ENCODE results near the gene CEP89.

DNA sequence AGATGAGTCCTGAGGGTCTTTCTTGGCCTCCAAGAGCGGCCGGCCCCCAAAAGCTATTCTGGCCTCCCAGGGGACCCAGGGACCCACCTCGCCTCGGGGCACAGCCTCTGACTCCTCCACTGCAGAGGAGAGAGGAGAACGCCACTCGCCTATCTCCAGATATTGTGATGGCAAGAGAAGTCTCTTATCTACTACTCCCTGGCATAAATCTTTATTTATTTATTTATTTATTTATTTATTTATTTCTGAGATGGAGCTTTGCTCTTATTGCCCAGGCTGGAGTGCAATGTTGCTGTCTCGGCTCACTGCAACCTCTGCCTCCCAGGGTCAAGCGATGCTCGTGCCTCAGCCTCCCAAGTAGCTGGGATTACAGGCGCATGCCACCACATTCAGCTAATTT is 113.2 kb downstream of the CEP89 start:
- TF ChIP-seq, protein P1, sequence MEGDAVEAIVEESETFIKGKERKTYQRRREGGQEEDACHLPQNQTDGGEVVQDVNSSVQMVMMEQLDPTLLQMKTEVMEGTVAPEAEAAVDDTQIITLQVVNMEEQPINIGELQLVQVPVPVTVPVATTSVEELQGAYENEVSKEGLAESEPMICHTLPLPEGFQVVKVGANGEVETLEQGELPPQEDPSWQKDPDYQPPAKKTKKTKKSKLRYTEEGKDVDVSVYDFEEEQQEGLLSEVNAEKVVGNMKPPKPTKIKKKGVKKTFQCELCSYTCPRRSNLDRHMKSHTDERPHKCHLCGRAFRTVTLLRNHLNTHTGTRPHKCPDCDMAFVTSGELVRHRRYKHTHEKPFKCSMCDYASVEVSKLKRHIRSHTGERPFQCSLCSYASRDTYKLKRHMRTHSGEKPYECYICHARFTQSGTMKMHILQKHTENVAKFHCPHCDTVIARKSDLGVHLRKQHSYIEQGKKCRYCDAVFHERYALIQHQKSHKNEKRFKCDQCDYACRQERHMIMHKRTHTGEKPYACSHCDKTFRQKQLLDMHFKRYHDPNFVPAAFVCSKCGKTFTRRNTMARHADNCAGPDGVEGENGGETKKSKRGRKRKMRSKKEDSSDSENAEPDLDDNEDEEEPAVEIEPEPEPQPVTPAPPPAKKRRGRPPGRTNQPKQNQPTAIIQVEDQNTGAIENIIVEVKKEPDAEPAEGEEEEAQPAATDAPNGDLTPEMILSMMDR (IDR thresholded peaks at IDR 0.05), result no peak
- no peak for TF ChIP-seq POLR2A (IDR thresholded peaks at IDR 0.05)
